Vagina (tissue), 2 donors: Measurements from ENCODE around the gene CYP4F12. TPM values are rescaled to one million over a fixed set of nuclear protein-coding genes. Genes with fewer than 3 reads are reported as not detected.
A peak's percentile ranks its signal among the peaks of the same experiment; 100 is the strongest.
"Not testable (repeated sequence)": the region's sequence is repeated elsewhere in the genome, so short reads cannot be mapped to it uniquely, and the experiment has no call there.

Source experiments
- DNase-seq, 2 donors: peaks; one replicate each; pipeline ENCODE4 v3.0.0-alpha.2; 2017; ENCODE audit errors: extremely low spot score in 2 of 2
- H3K27ac ChIP-seq: fragments of 200-600 bp; sonication (generic); one replicate; pipeline ENCODE4 v1.5.1; 2019
- H3K27me3 ChIP-seq: fragments of 200-600 bp; sonication (generic); one replicate; pipeline ENCODE4 v1.5.1; 2019
- H3K36me3 ChIP-seq, 2 donors: fragments of 200-600 bp; sonication (generic); one replicate each; pipeline ENCODE4 v1.5.1; 2017 to 2019
- H3K4me1 ChIP-seq: fragments of 200-600 bp; sonication (generic); one replicate; pipeline ENCODE4 v1.5.1; 2019
- H3K4me3 ChIP-seq, 2 donors: fragments of 200-600 bp; sonication (generic); 1 replicate in 1 of 2; 2 replicates in 1 of 2; pipeline ENCODE4 v1.5.1; 2016 to 2019
- H3K9me3 ChIP-seq: fragments of 200-600 bp; sonication (generic); one replicate; pipeline ENCODE4 v1.5.1; 2019
- POLR2A ChIP-seq, 2 donors: fragments of 450-650 bp; IDR thresholded peaks; one replicate each; pipeline ENCODE4 v1.6.1; 2017; ENCODE audit warnings: antibody characterized with exemption in 2 of 2, mild to moderate bottlenecking in 2 of 2, moderate library complexity in 2 of 2
- POLR2AphosphoS5 ChIP-seq, 2 donors: sonication (generic); formaldehyde crosslinking; IDR thresholded peaks; one replicate each; pipeline ENCODE4 v1.9.0; 2017; ENCODE audit warnings: antibody characterized with exemption in 2 of 2, mild to moderate bottlenecking in 2 of 2, low read depth in 1 of 2; ENCODE audit not compliant: insufficient read depth in 1 of 2
- intact Hi-C: fragments of 100-400 bp; cut with DNase I; formaldehyde crosslinking; loops from one replicate; pipeline ENCODE4 v1.15.1; 2023
- total RNA-seq: library from RNA; depleted of rRNA; stranded (reverse); fragments of >200 nt; gene quantifications from one replicate; pipeline ENCODE4 v1.2.3, GENCODE V29; 2016
- TF ChIP-seq, protein P1 (sequence below), 3 experiments: fragments of 450-650 bp in 2 of 3; fragments of 200-600 bp in 1 of 3; sonication (generic) in 1 of 3; IDR thresholded peaks; one replicate each; pipeline ENCODE4 v1.5.1; 2017 to 2019; ENCODE audit warnings: antibody characterized with exemption in 3 of 3, mild to moderate bottlenecking in 2 of 3, moderate library complexity in 2 of 3

The CYP4F12 gene
- total RNA-seq, 1 donor from 2014 or later = 76.1 TPM

DNA sequence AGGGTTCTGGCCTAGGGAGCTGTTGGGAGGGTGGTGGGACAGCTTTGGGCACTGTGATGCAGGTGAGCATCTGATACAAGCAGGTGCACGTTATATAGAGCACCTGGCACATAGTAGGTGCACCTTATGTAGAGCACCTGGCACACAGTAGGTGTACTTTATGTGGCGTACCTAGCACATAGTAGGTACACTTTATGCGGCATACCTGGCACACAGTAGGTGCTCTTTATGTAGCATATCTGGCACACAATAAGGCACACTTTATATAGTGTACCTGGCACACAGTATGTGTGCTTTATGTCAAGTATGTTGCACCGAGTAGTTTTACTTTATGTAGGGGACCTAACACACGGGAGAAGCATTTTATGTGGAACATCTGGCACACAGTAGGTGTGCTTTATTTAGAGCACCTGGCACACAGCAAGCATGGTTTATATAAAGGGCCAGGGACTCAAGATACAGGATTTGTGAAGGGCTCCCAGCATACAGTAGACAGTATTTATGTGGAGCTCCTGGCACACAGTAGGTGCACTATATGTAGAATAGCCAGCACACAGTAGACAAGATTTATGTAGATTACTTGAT lies 1.6 kb upstream of the CYP4F12 start:
- TF ChIP-seq POLR2A (IDR thresholded peaks at IDR 0.05) (no peak), POLR2AphosphoS5 (IDR thresholded peaks at IDR 0.05; ENCODE audit: insufficient read depth in 1 of 2, low read depth in 1 of 2) (no peak)
- TF ChIP-seq, protein P1, sequence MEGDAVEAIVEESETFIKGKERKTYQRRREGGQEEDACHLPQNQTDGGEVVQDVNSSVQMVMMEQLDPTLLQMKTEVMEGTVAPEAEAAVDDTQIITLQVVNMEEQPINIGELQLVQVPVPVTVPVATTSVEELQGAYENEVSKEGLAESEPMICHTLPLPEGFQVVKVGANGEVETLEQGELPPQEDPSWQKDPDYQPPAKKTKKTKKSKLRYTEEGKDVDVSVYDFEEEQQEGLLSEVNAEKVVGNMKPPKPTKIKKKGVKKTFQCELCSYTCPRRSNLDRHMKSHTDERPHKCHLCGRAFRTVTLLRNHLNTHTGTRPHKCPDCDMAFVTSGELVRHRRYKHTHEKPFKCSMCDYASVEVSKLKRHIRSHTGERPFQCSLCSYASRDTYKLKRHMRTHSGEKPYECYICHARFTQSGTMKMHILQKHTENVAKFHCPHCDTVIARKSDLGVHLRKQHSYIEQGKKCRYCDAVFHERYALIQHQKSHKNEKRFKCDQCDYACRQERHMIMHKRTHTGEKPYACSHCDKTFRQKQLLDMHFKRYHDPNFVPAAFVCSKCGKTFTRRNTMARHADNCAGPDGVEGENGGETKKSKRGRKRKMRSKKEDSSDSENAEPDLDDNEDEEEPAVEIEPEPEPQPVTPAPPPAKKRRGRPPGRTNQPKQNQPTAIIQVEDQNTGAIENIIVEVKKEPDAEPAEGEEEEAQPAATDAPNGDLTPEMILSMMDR (IDR thresholded peaks at IDR 0.05) = no peak
- peaks cover 38% of the 10 kb centered on the region for H3K4me1 ChIP-seq
- intact Hi-C loops = no loop called here

DNA sequence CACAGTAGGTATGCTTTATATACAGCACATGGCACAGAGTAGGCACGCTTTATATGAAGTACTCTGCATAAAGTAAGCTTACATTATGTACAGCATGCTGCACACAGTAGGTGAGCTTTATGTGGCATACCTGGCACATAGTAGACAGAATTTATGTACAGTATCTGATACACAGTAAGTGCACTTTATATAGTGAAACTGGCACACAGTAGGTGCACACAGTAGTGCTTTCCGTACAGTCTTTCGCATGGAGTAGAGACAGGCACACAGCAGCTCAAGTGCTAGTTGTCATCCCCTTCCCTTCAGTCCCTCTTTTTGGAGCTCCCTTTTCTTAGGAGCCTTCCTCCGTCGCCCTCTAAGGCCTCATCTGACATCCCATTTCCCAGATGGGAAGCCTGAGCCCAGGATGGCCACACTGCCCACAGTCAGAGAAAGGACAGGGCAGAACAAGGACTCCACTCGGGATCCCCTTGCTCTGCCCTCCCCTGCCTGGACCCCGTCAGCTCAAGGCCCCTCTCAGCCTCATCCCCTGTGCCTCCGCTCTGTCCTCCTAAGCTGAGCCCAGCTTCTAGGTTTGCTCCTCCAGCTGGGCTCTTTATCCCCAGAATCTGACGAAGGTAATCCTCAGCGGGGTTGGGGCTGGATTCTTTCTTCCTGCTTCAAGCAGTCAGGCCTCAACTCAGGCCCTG lies 852 bp upstream of the CYP4F12 start:
- Histone ChIP-seq H3K9me3 (no peaks in the 10 kb centered on the region), H3K27ac (peak overlapping the region; percentile 70), H3K4me1 (peaks cover 38% of the 10 kb centered on the region), H3K27me3 (no peaks in the 10 kb centered on the region), H3K36me3 (no peaks in the 10 kb centered on the region), H3K4me3 (no peak overlapping the region)
- intact Hi-C loops = no loop called here
- TF ChIP-seq, protein P1 (IDR thresholded peaks at IDR 0.05) = no peak
- TF ChIP-seq POLR2A (IDR thresholded peaks at IDR 0.05) (no peak), POLR2AphosphoS5 (IDR thresholded peaks at IDR 0.05; ENCODE audit: insufficient read depth in 1 of 2, low read depth in 1 of 2) (no peak)
- DNase-seq = no peak

More for the DNA sequence above, 1.6 kb upstream of the CYP4F12 start:
- Histone ChIP-seq H3K27me3 (no peaks in the 10 kb centered on the region), H3K27ac (no peak overlapping the region), H3K9me3 (no peaks in the 10 kb centered on the region), H3K4me3 (no peak overlapping the region), H3K36me3 (no peaks in the 10 kb centered on the region)
- no peak for DNase-seq

DNA sequence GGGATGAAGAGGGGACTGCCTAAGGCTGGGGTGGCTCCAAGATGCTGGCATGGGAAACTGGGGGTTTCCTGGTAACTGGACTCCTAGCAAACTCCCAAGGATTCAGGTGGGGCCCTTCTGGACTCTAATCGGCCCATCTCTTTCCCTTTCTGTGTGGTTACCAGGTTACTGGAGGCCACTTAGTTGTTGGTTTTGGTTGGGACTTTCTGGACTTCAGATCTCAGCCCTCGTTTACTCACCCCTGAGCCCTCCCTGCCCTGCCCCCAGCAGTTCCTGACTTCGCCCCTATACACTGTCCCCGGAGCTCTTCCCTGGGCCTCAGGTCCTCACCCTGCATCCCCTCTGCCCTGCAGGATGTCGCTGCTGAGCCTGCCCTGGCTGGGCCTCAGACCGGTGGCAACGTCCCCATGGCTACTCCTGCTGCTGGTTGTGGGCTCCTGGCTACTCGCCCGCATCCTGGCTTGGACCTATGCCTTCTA lies 328 bp downstream of the CYP4F12 start:
- DNase-seq = no peak
- Histone ChIP-seq H3K4me3 (peak overlapping the region; percentile 26 to 35), H3K27me3 (no peaks in the 10 kb centered on the region), H3K27ac (peak overlapping the region; percentile 70), H3K36me3 (no peaks in the 10 kb centered on the region), H3K9me3 (no peaks in the 10 kb centered on the region), H3K4me1 (peaks cover 38% of the 10 kb centered on the region)
- intact Hi-C loops = no loop called here
- peak in 1 of 2 donors; percentile 8 for TF ChIP-seq POLR2AphosphoS5 (IDR thresholded peaks at IDR 0.05; ENCODE audit: insufficient read depth in 1 of 2, low read depth in 1 of 2)
- no peak for TF ChIP-seq POLR2A (IDR thresholded peaks at IDR 0.05)

DNA sequence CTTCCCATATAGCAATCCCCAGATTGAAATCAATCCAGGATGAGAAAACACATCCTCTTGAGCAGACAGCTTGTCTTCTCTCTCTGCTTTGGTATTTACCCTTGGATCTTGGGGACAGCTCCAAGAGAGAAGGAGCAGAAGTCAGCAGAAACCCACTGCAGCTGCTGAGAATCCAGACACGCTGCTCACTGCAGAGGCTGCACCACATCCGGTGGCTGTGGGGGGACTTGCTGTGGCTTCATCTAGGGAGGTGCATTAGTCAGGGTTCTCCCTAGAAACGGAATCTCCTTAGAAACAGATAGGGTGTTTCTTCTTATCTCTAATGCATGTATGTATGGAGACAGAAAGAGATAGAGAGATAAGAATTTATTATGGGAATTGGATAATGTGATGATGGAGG lies 2.7 kb downstream of the CYP4F12 start:
- Histone ChIP-seq H3K27me3 (no peaks in the 10 kb centered on the region), H3K4me1 (peaks cover 24% of the 10 kb centered on the region), H3K27ac (no peak overlapping the region), H3K4me3 (no peak overlapping the region), H3K9me3 (no peaks in the 10 kb centered on the region), H3K36me3 (peaks cover 0 to 5% of the 10 kb centered on the region in 2 donors)
- no peak for DNase-seq
- intact Hi-C loops = no loop called here
- TF ChIP-seq POLR2AphosphoS5 (IDR thresholded peaks at IDR 0.05; ENCODE audit: insufficient read depth in 1 of 2, low read depth in 1 of 2) = no peak
- no peak for TF ChIP-seq POLR2A (IDR thresholded peaks at IDR 0.05)
- TF ChIP-seq, protein P1 (IDR thresholded peaks at IDR 0.05) = no peak

DNA sequence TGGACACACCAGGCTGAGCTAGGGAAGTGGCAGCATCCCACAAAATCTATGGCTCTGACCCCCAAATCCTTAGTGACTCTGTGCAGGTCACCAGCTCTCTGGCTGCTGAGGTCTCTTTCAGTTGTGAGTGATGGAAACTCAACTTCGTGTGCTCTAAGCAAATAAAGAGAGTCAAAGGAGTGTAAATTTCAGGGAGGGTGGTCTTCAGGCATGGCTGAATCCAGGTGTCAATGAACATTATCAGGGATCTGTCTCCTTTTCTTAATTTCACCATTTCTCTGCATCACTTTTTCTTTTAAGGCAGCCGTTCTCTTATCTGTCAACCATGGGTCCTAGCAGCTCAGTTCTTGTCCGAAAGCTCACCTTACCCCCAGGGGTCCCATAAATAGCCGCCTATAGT lies 6.2 kb downstream of the CYP4F12 start:
- TF ChIP-seq POLR2AphosphoS5 (IDR thresholded peaks at IDR 0.05; ENCODE audit: insufficient read depth in 1 of 2, low read depth in 1 of 2) (no peak), POLR2A (IDR thresholded peaks at IDR 0.05) (no peak)
- TF ChIP-seq, protein P1 (IDR thresholded peaks at IDR 0.05) = no peak
- Histone ChIP-seq H3K4me1 (peaks cover 4% of the 10 kb centered on the region), H3K36me3 (peaks cover 0 to 15% of the 10 kb centered on the region in 2 donors), H3K27ac (no peak overlapping the region), H3K9me3 (no peaks in the 10 kb centered on the region), H3K4me3 (no peak overlapping the region), H3K27me3 (no peaks in the 10 kb centered on the region)
- intact Hi-C loops = no loop called here
- DNase-seq = no peak

DNA sequence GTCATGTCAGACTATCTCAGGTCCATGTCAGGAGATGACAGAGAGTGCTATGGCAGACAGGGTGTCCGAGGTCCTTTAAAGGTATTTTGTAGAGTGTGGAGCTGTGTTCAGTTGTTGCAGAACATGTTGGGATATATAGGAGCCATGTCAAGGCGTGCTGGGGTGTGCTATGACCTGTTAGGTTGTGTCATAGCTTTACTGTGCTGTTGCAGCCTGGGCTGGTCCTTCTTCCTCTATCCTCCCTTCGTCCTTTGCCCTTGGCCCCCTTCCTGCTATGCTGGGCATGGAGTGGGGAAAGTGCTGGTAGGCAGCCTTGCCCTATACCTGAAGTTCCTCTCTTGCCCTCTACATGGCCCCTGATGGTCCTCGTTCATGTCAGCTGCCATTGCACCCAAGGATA lies 7.0 kb downstream of the CYP4F12 start:
- H3K9me3 ChIP-seq, H3K27ac ChIP-seq, intact Hi-C loops, H3K27me3 ChIP-seq, DNase-seq, H3K4me1 ChIP-seq, H3K4me3 ChIP-seq: not testable (repeated sequence)
- peaks cover 0 to 21% of the 10 kb centered on the region in 2 donors for H3K36me3 ChIP-seq
